CD4-positive, alpha-beta T cell treated with Interleukin-12 subunit alpha and Interleukin-12 subunit beta, for 1 hour (primary cell): ENCODE results near the gene SLC46A1.

Experiments
- DNase-seq: peaks from one replicate; pipeline ENCODE4 v3.0.0-alpha.2; 2020

The SLC46A1 gene

DNA sequence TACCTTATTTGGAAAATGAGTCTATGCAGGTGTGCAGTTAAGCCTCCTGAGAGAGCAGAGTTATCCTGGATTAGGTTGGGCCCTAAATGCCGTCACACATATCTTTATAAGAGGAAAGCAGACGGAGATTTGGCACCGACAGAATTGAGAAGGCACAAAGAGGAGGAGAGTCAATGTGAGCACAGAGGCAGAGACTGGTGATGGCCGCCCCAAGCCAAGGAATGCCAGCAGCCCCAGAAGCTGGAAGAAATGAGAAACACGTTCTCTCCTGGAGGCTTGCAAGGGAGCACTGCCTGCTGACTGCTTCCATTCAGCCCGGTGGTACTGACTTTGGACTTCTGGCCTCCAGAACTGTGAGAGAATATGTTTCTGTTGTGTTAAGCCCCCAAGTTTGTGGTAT, 3.2 kb downstream of the SLC46A1 start:
- DNase-seq = no peak

DNA sequence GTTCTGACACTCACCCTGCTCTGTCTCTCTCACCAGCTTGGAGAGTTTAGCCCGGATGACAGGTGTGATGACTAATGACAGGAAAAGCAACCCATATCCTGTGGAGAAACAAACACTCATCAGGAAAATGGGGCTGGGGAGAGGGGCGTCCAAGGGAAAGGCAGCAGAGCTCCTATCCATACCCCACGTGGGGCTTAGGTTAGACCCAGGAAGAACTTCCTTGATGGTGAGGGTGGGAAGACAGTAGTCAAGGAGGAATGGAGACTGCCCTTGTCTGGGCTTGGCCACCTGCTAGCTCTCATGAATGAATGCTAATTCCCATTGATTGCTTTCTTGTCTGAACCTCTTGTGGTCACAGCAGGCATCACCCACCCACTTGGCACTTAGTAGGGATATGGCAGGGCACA, 3.8 kb downstream of the SLC46A1 start:
- no peak for DNase-seq

DNA sequence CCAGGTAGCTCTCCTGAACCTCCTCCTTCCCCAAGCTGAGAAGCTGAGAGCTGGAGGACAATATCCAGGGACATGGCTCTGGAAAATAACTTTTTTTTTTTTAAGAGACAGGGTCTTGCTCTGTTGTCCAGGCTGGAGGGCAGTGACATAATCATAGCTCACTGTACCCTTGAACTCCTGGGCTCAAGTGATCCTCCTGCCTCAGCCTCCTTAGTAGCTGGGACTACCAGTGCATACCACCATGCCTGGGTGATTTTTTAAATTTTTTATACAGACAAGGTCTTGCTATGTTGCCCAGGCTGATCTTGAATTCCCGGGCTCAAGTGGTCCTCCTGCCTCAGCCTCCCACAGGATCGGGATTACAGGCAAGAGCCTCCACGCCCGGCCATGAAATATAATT, 6.2 kb downstream of the SLC46A1 start:
- DNase-seq = no peak

DNA sequence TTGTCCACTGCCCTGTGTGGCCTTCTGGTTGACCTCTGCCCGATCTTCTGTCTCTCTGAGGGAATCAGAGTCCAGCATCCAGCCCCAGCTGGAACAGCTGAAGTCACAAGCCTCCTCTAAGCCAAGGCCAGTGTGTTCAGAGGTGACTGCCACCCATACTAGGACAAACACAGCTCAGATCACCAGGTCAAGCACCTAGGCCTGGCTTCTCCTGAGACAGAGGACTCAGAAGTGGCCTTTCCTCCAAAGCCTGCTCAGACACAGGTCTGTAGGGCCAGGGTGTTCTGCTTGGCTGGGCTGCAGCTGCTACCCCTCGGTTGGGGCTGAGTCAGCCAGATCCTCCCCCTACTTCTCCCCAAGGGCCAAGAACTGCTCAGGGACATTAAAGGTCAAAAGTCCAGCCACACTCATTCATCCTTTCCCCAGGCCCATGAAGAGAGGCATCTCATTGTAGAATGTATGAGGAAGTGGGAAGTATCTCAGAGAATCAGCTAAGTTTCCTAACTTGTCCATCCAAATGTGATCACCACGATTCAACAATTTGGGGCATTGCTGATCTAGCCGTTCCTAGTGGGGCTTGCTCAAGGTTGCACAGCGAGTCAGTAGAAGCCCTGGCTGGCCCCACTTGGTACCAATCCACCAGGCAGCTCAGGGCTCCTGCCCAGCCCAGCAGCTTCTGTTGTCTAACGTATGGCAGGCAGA, 7.6 kb downstream of the SLC46A1 start:
- DNase-seq = no peak

DNA sequence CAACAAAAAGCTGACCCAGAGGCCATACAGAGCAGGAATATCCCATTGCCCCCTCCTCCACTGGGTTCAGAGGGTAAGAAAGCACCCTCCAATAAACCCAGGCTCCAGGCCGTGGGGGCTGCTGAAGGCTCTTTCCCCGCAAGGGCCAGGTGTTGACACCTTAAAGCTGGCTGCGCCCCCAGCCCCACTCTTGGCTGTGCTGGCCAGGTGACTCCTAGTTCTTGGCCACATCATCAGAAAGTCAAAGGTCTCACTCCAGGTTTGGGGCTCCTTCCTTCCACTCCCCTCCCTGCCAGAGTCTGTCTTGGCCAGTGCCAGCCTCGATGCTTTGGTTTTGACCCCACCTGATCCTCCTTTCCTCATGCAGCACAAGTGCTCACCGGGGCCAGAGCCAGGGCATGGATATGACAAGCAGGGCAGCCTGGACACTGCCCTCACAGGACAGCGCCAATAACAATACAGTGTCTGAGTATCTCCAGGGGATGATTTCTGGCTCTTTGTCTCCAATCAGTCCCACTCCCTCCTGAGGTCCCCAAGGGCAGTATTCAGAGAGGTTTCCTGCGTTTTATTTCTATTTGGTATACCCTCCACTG, 8.2 kb downstream of the SLC46A1 start:
- DNase-seq = no peak

DNA sequence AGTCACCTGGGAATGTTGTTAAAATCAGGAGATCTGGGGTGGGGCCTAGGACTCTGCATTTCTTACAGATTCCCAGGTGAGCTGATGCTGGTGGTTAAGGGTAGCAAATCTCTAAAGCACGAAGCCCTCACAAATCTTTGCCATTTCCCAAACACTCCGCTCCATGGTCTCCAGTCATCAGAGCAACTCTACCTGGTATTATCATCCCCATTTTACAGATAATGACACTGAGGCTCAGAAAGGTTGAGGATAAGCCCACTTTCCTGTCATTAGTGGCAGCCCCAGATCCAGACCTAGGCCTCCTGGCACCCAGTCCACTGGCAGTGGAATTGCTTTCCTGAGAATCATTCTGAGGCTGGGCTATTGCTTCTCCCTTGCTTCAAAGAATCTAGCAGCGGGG, 8.7 kb downstream of the SLC46A1 start:
- DNase-seq = no peak

DNA sequence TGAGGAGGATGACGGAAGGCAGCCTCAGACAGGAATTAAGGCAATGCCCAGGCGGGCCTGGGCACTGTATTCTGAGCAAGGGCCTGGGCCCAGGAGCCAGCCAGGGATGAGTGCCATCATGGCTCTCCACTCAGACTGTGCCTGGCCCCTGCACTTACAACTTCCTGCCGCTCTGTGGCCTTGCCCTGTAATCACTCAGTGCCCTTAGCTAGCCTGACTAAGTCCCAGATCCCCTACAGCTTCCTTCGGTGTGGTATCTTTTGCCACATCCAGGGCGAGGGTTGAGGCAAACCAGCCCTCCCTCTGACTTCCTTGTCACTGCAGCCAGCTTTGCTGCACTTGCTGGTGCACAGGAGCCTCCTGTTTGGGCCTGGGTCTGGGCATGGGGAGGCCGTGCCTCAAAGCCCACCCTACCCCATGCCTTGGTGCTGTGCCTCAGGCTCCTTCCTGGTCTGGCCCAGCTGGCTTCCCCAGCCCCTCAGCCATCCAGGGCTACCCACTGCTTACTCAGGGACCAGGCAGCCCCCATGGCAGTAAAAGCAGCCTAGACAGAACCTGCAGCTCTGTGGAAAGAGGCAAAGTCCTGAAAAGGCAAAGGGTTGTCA, 9.3 kb downstream of the SLC46A1 start:
- no peak for DNase-seq

DNA sequence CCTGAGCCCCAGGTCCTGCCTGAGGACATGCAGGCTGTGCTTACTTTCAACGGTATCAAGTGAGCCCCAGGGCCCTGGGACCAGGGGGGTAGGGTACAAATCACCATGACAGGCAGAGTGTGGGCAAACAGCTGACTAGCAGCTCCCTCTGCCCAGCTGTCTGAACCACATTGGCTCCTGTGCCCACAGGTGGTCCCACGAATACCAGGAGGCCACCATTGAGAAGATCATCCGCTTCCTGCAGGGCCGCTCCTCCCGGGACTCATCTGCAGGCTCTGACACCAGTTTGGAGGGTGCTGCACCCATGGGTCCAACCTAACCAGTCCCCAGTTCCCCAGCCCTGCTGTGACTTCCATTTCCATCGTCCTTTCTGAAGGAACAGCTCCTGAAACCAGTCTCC, 10.0 kb downstream of the SLC46A1 start:
- DNase-seq = no peak

DNA sequence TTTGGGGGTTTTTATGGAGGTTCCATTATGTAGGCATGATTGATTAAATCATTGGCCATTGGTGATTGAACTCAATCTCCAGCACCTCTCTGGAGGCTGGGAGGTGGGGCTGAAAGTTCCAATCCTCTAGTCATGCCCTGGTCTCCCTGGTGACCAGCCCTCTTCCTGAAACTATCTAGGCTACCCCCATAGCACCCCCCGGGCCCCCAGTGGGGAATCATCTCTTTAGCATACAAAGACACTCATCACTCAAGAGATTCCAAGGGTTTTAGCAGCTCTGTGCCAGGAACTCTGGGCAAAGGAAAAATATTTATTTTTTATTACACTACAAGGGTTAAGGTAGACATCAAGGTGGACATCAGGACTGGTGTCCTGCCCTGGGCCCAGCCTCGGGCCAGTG, 10.6 kb downstream of the SLC46A1 start:
- no peak for DNase-seq

DNA sequence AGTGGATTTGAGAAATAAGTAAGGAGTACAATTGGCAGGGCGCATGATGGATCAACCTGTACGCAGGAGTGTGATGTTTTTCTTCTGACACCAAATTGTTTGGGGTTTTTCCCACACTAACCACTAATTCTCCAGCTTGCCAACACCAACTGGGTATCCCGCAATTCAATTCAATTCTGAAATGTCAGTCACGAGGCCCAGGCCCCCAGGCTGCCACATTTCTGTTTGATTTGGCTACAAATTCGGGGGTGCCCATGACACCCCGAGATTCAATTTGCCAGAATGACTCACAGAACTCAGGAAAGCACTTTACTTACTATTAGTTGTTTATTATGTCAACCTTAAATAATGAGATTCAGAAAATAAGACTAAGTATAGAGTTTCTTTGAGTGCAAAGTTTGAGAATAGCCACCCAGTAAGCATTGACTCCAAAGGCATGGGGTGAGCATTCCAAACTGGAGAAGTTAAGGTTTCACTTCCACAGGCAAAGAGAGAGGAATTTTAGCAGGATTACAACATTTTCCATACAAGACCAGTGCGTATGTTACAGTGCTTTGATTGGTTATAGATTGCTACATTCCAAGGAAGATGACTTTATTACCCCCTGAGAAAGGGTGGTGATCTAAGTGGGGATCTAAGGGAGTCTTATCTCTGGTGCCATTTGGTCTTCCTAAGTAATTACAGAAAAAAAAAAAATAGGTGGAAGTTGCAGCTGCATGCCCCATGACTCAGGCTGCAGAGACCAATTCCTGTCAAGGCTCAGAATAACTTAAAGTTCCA, 11.5 kb downstream of the SLC46A1 start:
- no peak for DNase-seq

DNA sequence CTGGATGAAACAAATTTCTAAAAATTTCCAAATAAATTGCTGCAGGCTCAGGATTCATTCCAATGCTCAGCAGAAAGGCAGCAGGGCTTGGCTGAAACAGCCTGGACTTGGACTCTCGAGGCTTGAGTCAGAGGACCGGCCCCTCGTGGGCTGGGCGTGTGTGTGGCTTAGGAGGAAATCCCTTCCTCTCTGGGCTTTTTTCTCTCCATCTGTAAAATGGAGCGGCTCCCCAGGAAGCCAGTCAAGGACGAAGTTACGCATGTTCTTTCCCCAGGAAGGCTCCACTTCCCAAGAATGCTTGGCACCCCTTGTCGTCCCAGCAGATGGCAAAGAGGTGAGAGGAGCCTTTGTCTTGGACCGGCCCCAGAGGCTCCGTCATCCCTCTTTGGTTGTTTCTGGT, 13.5 kb downstream of the SLC46A1 start:
- no peak for DNase-seq

DNA sequence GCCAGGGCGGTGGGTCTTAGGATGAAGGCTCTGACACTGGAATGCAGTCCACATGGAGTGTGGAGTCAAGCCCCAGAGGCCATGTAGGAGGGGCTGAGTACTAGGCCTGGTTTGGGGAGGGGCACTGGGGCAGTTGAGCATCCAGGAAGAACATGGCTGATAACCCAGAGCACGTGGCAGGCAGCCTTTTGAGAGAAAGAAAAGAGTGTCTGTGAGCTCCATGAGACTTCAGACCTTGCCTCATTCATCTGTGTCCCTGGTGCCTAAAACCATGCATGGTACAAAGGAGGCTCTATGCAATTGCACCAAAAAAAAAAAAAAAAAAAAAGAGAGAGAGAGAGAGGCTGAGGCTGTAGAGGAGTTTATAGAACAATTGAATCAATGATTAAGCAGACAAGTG, 14.6 kb downstream of the SLC46A1 start:
- DNase-seq = no peak

DNA sequence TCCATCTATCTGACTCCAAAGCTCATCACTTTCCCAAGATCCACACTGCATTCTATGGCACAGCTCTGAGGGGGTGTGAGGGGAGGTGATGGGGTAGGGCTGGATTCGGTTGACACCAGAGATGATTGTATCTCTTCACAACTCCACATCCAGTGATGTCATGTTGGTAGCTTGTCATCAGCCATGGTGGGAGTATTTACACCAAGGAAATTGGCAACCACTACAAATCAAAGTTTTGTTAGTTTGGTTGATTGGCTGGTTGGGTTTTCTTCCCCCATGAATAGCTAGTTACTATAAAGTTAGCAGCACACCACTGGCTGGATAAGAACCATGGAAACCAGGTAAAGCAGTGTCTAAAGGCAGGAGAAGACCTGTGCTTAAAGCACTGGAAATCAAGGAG, 15.0 kb downstream of the SLC46A1 start:
- no peak for DNase-seq

DNA sequence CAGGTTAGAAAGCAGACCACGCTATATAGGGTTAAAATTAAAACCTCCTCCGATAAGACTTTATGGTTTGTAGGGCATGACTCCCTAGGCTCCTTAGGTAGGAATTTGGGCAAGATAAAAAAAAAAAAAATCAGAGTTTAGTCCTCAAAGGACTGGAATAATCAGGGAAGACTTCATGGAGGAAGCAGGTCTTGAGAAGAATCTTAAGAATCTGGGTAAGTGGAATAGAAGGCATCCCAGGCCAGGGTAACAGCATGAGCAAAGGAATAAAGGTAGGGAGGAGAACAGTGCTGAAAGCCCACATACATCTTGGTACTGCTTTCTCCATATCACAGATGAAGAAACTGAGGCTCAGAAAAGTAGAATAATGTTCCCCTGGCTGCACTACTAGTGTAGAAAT, 15.4 kb downstream of the SLC46A1 start:
- DNase-seq = no peak

DNA sequence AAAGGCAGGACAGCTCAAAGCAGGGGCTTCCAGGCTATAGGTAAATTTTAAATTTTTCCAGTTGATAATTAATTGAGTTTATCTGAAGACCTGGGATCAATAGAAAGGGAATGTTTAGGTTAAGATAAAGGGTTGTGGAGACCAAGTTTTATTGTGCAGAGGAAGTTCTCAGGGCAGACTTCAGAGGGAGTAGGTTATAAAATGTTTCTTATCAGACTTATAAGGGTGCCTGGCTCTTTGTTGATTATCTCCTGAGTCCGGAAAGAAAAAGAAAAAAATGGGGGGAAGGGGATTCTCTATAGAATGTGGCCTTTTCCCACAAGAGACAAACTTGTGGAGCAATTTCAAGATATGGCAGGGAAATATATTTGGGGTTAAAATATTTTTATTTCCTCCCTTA, 15.9 kb downstream of the SLC46A1 start:
- DNase-seq = no peak

DNA sequence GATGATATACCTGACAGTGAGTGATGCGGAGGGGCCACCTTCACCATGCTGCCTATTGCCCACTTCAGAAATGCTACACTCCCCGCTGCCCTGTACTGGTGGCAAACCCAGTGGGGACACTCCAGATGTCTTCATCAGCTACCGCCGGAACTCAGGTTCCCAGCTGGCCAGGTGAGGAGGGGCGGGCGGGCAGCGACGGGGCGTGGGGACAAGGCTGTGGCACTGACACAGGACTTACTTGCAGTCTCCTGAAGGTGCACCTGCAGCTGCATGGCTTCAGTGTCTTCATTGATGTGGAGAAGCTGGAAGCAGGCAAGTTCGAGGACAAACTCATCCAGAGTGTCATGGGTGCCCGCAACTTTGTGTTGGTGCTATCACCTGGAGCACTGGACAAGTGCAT, 17.9 kb downstream of the SLC46A1 start:
- no peak for DNase-seq

DNA sequence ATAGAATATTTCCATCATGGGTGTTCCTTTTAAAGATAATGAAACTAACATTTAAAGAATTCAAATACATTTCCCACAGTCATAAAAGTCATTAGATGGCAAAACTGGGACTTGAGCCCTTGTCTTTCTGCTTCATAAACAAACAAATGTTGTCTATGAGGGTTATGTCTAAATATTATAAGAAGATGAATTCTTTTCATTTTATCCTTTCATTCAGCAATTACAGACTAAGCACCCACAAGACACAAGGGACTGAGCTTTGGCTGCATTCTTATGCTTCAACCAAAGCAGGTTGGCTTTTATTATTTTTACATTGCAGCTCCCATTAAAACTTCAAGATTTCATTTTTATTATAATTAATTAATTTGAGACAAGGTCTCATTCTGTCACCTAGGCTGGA, 19.6 kb downstream of the SLC46A1 start:
- DNase-seq = no peak

DNA sequence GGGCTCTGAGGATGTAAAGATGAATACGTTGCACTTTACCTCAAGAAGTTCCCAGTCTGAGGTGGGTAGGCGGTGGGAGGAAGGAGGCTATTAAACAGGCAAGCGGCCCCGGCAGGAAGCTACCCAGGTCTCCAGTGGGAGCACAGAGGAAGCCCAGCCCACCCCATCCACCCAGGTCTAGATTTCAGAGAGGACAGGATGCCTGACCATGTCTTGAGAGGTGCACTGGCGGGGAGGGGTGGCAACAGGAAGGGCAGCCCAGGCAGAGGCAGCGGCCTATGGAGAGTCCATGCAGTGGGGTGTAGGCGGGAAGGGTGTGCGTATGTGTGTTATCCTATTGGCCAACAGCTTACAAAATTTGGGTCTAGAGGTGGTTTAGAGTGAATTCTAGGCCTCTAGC, 20.6 kb downstream of the SLC46A1 start:
- DNase-seq = peak; percentile 11

DNA sequence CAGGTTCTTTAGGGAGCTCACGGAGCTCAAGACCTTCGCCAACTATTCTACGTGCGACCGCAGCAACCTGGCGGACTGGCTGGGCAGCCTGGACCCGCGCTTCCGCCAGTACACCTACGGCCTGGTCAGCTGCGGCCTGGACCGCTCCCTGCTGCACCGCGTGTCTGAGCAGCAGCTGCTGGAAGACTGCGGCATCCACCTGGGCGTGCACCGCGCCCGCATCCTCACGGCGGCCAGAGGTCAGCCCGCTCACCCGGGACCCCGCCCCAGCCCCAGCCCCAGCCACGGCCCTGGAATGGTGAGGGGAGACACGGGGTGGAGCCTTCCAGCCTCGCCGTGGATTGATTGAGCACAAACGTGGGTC, 21.0 kb downstream of the SLC46A1 start:
- DNase-seq = no peak

DNA sequence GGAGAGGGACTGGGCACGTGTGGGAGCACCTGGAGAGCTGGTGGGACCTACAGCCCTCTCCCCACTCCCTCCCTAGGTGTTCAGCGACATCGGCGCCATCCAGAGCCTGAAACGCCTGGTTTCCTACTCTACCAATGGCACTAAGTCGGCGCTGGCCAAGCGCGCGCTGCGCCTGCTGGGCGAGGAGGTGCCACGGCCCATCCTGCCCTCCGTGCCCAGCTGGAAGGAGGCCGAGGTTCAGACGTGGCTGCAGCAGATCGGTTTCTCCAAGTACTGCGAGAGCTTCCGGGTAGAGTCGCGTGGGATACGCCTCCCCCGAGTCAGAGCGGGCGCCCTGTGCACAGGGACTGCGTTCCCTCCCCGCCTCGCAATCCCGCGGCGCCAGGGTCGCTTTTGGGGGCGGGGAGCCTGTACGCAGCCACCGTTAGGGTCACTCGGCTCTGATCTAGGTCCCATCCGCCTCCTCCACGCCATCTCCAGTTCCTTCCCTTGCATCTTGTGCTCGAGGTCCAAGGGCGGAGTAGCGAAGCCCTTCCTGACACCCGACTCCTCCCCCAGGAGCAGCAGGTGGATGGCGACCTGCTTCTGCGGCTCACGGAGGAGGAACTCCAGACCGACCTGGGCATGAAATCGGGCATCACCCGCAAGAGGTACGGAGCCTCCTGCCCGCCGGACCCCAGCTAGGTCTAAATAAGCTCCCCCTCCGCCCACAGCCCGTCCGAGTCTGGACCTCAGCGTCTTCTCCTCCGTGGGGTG, 21.6 kb downstream of the SLC46A1 start:
- DNase-seq = peak; percentile 61

DNA sequence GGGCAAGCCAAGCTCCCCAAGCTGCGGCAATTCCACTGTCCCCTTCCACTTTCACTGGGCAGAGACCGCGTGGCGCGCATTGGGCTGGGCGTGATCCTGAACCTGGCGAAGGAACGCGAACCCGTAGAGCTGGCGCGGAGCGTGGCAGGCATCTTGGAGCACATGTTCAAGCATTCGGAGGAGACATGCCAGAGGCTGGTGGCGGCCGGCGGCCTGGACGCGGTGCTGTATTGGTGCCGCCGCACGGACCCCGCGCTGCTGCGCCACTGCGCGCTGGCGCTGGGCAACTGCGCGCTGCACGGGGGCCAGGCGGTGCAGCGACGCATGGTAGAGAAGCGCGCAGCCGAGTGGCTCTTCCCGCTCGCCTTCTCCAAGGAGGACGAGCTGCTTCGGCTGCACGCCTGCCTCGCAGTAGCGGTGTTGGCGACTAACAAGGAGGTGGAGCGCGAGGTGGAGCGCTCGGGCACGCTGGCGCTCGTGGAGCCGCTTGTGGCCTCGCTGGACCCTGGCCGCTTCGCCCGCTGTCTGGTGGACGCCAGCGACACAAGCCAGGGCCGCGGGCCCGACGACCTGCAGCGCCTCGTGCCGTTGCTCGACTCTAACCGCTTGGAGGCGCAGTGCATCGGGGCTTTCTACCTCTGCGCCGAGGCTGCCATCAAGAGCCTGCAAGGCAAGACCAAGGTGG, 24.7 kb downstream of the SLC46A1 start:
- no peak for DNase-seq
